Activated T-helper 17 cell treated with anti-CD3 and anti-CD28 coated beads, Interleukin-2, amount 50 U/mL, for 72 hours (primary cell): ENCODE measurements around the gene NAA10. TPM values are rescaled to one million over a fixed set of nuclear protein-coding genes. Genes with fewer than 3 reads are reported as not detected.

Experiments
- ATAC-seq: fragments of 150-1000 bp; cut with Tn5 transposase; replicated peaks from 2 replicates; pipeline ENCODE4 v1.10.0; 2021; ENCODE audit warnings: mild to moderate bottlenecking, moderate library complexity
- H3K27ac Mint-ChIP-seq: one replicate; pipeline ENCODE4 v1.8.0; 2022; ENCODE audit warnings: mixed read lengths
- H3K27me3 Mint-ChIP-seq: one replicate; pipeline ENCODE4 v1.8.0; 2022; ENCODE audit warnings: mixed read lengths
- H3K36me3 Mint-ChIP-seq: one replicate; pipeline ENCODE4 v1.8.0; 2022; ENCODE audit warnings: low read depth, mild to moderate bottlenecking, mixed read lengths
- H3K4me1 Mint-ChIP-seq: one replicate; pipeline ENCODE4 v1.8.0; 2022; ENCODE audit warnings: mixed read lengths
- H3K4me3 Mint-ChIP-seq: one replicate; pipeline ENCODE4 v1.8.0; 2022; ENCODE audit warnings: mild to moderate bottlenecking, mixed read lengths
- H3K9me3 Mint-ChIP-seq: one replicate; pipeline ENCODE4 v1.8.0; 2022; ENCODE audit warnings: mixed read lengths
- total RNA-seq, 2 donors: library from RNA; stranded (reverse); gene quantifications; one replicate each; pipeline ENCODE4 v1.2.3, GENCODE V29; 2022

The NAA10 gene
- total RNA-seq, 2 donors from 2014 or later: 74.7 to 146 TPM

GRCh38 chrX:153947009-153947769 lies 12.4 kb upstream of the NAA10 start:
- peaks cover 6% of the 10 kb centered on the region for H3K4me1 Mint-ChIP-seq
- peaks cover 44% of the 10 kb centered on the region for H3K36me3 Mint-ChIP-seq
- peak; percentile 92 for ATAC-seq
- H3K27ac Mint-ChIP-seq: peak overlapping the region; percentile 91
- H3K4me3 Mint-ChIP-seq: peak overlapping the region; percentile 55
- H3K9me3 Mint-ChIP-seq: no peaks in the 10 kb centered on the region
- H3K27me3 Mint-ChIP-seq: no peaks in the 10 kb centered on the region

- H3K4me3 Mint-ChIP-seq: no peak overlapping the region
- no peaks in the 10 kb centered on the region for H3K9me3 Mint-ChIP-seq
These were observed 11.4 kb upstream of the NAA10 start for GRCh38 chrX:153945956-153946943.

GRCh38 chrX:153944800-153945150 lies 9.9 kb upstream of the NAA10 start:
- Mint-ChIP-seq H3K9me3 (no peaks in the 10 kb centered on the region), H3K4me1 (peaks cover 6% of the 10 kb centered on the region), H3K27me3 (no peaks in the 10 kb centered on the region), H3K27ac (peak overlapping the region; percentile 59), H3K36me3 (peaks cover 25% of the 10 kb centered on the region), H3K4me3 (peak overlapping the region; percentile 70)
- ATAC-seq: peak; percentile 3

More at GRCh38 chrX:153945956-153946943, 11.4 kb upstream of the NAA10 start:
- Mint-ChIP-seq H3K27me3 (no peaks in the 10 kb centered on the region), H3K36me3 (peaks cover 39% of the 10 kb centered on the region), H3K27ac (no peak overlapping the region), H3K4me1 (peaks cover 6% of the 10 kb centered on the region)
- no peak for ATAC-seq

- Mint-ChIP-seq H3K27ac (peak within 1 kb of the TSS; percentile 59), H3K9me3 (no peaks in the 10 kb centered on the region), H3K27me3 (no peaks in the 10 kb centered on the region), H3K36me3 (peaks cover 20% of the 10 kb centered on the region), H3K4me3 (peak within 1 kb of the TSS; percentile 70), H3K4me1 (peaks cover 6% of the 10 kb centered on the region)
- peak; percentile 28 for ATAC-seq
These were observed 9.4 kb upstream of the NAA10 start, which contains the start of gene RENBP for GRCh38 chrX:153944140-153944799. Gene RENBP (minus strand): TSS chrX:153944643. CDS start chrX:153944610, 33 bp downstream.

- no peak overlapping the region for H3K27ac Mint-ChIP-seq
- H3K27me3 Mint-ChIP-seq: no peaks in the 10 kb centered on the region
- H3K4me1 Mint-ChIP-seq: no peaks in the 10 kb centered on the region
- H3K36me3 Mint-ChIP-seq: no peaks in the 10 kb centered on the region
- H3K4me3 Mint-ChIP-seq: no peak overlapping the region
- H3K9me3 Mint-ChIP-seq: no peaks in the 10 kb centered on the region
- no peak for ATAC-seq
These were observed 6.8 kb upstream of the NAA10 start for GRCh38 chrX:153941336-153942252.

- no peak for ATAC-seq
- H3K4me3 Mint-ChIP-seq: no peak overlapping the region
These were observed 4.7 kb upstream of the NAA10 start for GRCh38 chrX:153939573-153939972.

GRCh38 chrX:153938226-153938786 lies 3.5 kb upstream of the NAA10 start:
- no peak for ATAC-seq
- Mint-ChIP-seq H3K4me3 (no peak overlapping the region), H3K36me3 (peaks cover 9% of the 10 kb centered on the region), H3K9me3 (no peaks in the 10 kb centered on the region), H3K27ac (no peak overlapping the region), H3K27me3 (no peaks in the 10 kb centered on the region), H3K4me1 (no peaks in the 10 kb centered on the region)

More at GRCh38 chrX:153939573-153939972, 4.7 kb upstream of the NAA10 start:
- H3K27me3 Mint-ChIP-seq: no peaks in the 10 kb centered on the region
- H3K36me3 Mint-ChIP-seq: no peaks in the 10 kb centered on the region
- no peaks in the 10 kb centered on the region for H3K9me3 Mint-ChIP-seq
- no peaks in the 10 kb centered on the region for H3K4me1 Mint-ChIP-seq
- no peak overlapping the region for H3K27ac Mint-ChIP-seq

- ATAC-seq: no peak
- Mint-ChIP-seq H3K27me3 (no peaks in the 10 kb centered on the region), H3K9me3 (no peaks in the 10 kb centered on the region), H3K4me3 (peak overlapping the region; percentile 43), H3K4me1 (no peaks in the 10 kb centered on the region), H3K27ac (peak overlapping the region; percentile 66), H3K36me3 (peaks cover 21% of the 10 kb centered on the region)
These were observed 2.2 kb upstream of the NAA10 start for GRCh38 chrX:153937056-153937455.

- no peaks in the 10 kb centered on the region for H3K27me3 Mint-ChIP-seq
- peaks cover 37% of the 10 kb centered on the region for H3K36me3 Mint-ChIP-seq
- H3K4me1 Mint-ChIP-seq: peaks cover 6% of the 10 kb centered on the region
- peak overlapping the region; percentile 52 for H3K4me3 Mint-ChIP-seq
- peak; percentile 43 for ATAC-seq
- H3K27ac Mint-ChIP-seq: no peak overlapping the region
- H3K9me3 Mint-ChIP-seq: no peaks in the 10 kb centered on the region
These were observed 552 bp upstream of the NAA10 start for GRCh38 chrX:153935326-153935851.

GRCh38 chrX:153934148-153934761 lies 582 bp downstream of the NAA10 start:
- ATAC-seq: no peak
- Mint-ChIP-seq H3K36me3 (peaks cover 38% of the 10 kb centered on the region), H3K9me3 (no peaks in the 10 kb centered on the region), H3K27ac (peak overlapping the region; percentile 41), H3K4me3 (peak overlapping the region; percentile 79), H3K4me1 (peaks cover 6% of the 10 kb centered on the region), H3K27me3 (no peaks in the 10 kb centered on the region)

GRCh38 chrX:153933748-153934147 lies 1.1 kb downstream of the NAA10 start:
- Mint-ChIP-seq H3K4me3 (peak overlapping the region; percentile 79), H3K9me3 (no peaks in the 10 kb centered on the region), H3K27me3 (no peaks in the 10 kb centered on the region), H3K4me1 (peaks cover 6% of the 10 kb centered on the region), H3K36me3 (peaks cover 43% of the 10 kb centered on the region), H3K27ac (peak overlapping the region; percentile 41)
- ATAC-seq: no peak

GRCh38 chrX:153932220-153932915 lies 2.5 kb downstream of the NAA10 start:
- Mint-ChIP-seq H3K27ac (no peak overlapping the region), H3K9me3 (no peaks in the 10 kb centered on the region), H3K4me1 (peaks cover 6% of the 10 kb centered on the region), H3K27me3 (no peaks in the 10 kb centered on the region), H3K4me3 (no peak overlapping the region), H3K36me3 (peaks cover 49% of the 10 kb centered on the region)
- ATAC-seq: no peak
